AG08395 (cell line): ENCODE measurements around the gene IGSF8.
A peak's percentile ranks its signal among the peaks of the same experiment; 100 is the strongest.

Source experiments
- DNase-seq: peaks from one replicate; pipeline ENCODE4 v3.0.0; 2012; ENCODE audit warnings: mixed read lengths, low spot score

IGSF8 gene

DNA sequence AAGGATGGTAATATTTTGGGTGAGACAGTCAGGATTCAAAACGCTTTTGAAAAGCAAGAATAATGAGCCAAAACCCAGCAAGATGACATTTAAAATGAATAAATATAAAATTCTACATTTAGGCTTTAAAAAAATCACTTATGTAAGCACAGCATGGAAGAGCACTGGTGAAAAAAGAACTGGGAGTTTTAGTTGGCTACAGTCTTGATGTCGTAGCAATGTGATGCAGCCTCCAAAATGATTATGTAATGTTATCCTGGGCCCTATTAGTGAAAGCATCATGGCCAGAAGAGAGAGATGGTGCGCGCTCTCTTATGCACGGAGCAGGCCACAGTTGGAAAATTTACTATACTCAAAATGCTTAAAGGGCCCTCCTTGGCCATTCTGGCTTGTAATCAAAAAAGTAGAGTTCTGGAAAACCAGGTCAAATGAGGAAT is 11.9 kb downstream of the IGSF8 start:
- no peak for DNase-seq

DNA sequence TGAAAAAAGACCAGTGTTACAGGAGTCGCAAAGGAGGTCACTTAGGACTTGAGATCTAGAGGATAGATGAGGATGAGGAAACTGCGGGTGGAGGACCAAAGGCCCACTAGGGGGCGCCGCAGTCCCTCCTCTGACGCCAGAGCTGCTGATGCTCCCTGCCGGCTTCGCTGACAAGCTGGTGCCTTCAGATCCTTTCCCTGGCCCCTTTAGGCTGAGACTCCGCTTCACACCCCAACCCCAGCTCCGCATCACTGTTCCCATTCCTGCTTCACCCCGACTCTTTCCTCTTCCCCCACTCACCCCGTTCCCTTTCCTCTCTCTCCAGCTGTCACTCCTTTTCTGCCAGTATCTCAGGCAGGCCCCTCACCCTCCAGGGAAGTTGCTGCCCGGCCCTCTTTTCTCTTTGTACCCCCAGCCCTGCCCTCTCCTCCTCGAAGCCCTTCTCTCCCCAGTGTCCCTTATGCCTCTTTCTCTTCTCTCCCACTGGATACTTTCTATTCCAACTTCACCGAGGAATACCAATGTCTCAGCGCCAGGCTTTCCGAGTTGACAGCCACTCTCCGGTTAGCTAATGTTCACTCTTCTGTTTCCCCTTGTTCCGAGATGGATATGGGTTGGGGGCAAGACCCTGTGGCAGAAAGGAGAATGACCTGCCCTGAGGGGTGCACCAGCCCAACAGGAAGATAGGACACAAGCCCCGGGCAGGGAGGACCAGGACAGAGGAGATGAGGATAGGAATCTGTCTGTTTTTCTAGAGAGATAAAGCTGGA is 12.5 kb downstream of the IGSF8 start:
- DNase-seq = peak; percentile 91

DNA sequence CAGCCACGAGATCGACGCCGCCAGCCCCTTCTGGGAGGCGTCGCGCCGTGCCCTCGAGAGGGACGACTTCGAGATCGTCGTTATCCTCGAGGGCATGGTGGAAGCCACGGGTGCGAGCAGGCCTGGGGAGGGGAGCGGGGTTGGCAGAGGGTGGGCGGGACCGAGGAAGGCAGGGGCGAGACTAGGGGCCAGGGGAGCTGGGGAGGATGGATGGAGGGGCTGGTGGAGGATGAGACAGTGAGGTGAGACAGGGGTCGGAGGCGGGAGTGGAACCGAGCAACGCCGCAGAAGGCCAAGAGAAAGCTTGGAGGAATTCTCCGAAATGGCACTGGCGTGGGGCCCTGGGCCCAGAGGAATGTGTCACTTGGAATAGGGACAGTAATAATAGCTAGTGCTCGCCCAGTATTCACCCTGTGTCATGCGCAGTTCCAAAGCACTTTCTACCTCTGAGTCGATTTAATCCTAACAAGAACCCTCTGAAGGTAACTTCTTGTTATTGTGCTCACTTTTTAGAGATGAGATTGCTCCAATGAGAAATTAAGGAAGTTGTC is 13.6 kb downstream of the IGSF8 start:
- DNase-seq = no peak

DNA sequence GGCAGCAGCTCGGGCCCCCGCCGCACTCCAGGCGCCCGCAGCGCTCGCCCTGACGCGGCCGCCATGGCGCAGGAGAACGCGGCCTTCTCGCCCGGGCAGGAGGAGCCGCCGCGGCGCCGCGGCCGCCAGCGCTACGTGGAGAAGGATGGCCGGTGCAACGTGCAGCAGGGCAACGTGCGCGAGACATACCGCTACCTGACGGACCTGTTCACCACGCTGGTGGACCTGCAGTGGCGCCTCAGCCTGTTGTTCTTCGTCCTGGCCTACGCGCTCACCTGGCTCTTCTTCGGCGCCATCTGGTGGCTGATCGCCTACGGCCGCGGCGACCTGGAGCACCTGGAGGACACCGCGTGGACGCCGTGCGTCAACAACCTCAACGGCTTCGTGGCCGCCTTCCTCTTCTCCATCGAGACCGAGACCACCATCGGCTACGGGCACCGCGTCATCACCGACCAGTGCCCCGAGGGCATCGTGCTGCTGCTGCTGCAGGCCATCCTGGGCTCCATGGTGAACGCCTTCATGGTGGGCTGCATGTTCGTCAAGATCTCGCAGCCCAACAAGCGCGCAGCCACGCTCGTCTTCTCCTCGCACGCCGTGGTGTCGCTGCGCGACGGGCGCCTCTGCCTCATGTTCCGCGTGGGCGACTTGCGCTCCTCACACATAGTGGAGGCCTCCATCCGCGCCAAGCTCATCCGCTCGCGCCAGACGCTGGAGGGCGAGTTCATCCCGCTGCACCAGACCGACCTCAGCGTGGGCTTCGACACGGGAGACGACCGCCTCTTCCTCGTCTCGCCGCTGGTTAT is 14.2 kb downstream of the IGSF8 start:
- DNase-seq = no peak

DNA sequence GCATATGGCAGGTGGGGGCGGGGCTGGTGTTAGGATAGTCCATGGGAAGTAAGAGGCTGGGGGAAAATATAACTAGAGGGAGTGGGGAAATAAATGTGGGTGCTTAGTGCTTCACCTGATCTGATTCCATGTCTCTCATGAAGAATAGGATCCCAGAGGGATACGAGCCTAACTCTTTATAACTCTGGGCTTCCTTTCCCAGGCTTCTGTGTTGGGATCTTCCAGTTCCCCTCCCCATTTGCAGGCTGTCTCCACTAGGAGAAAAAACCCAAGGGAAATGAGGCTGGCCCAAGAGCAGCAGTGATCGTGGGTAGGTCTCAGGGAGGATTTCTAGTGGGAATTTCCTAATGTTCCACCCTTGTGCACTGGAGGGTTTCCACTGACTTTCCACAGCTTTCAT is 15.5 kb downstream of the IGSF8 start:
- no peak for DNase-seq

DNA sequence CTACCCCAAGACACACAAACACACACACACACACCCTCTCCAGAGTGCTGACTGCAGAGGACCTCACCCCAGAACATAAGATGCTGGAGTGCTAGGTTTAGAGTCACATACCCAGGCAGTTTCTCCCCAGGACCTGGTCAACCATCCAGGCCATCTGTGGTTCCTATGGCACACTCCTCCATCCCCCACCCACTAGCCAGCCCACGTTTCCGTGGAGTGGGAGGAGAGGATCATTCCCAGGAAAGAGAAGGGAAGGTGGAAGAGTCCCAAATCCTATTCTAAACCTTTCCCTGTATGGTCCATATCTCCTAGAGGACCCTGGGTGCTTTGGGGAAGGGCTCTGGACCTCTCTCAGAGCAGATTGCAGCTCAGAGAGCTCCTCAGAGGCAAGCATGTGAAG is 15.9 kb downstream of the IGSF8 start:
- no peak for DNase-seq

DNA sequence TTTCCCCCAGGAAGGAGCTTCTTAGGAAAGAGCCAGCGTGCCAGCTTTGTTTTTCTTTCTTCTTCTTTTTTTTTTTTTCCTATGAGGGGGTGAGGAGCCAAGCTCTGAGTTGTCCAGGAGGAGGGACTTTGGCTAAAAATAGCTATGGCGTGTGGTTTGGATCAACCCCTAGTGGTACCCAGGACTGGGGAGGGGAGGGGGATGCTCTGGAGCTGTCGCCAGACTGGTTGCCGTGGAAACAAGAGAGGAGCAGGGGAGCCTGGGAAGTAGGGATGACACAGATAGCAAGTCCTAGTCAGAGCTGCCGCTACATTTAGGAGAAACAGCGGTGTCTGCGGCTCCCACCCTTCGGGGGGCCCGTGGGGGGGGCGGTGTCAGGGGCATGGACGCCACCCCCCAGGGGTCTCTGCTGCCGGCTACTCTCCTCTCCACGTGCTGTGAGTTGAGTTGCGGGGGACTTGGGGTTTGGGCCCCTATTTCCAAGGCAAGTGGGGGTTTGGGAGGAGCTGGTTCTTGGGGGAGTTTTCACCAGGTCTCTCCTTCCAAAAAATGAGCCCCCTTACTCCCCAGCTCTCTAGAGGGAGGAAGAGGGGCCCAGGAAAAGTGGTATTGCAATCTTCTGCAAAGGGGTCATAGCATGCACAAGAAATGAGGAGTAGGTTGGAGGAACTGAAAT is 17.0 kb downstream of the IGSF8 start, which contains the start of gene KCNJ9:
Gene KCNJ9 (plus strand): TSS at position 278 of the 676 bp plus-strand sequence. CDS start 2,493 bp downstream, outside the sequence.
- DNase-seq = peak; percentile 34

DNA sequence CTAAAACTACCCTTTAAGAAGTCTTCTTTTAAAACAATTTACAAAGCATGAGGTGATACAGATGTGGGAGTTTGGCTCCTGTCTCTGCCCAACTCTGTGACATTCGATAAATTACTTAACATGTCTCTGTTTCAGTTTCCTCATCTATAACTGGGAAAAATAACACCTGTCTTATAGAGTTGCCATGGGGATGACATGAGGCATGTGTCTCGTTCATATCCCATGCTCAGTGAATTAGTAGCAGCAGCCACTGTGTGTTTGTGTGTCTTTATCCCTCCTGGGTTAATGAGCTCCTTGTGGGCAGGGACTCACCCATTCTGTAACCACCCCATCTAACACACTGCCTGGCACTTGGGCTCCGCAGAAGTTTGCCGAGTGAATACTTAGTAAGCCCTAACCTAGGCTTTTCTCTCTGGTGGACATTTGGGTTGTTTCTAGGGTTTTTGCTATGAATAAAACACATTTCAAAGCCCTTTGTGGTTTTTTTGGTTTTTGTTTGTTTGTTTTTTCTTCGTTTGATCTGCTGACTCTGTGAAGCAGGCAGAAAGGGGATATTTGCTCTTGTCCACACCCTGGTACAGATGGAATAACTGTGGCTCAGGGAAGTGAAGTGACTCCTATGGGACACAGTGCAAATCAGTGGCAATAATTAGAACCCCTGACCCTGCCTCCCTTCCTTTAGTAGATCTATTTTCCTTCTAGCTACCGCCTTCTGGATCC is 17.9 kb downstream of the IGSF8 start:
- DNase-seq = no peak

DNA sequence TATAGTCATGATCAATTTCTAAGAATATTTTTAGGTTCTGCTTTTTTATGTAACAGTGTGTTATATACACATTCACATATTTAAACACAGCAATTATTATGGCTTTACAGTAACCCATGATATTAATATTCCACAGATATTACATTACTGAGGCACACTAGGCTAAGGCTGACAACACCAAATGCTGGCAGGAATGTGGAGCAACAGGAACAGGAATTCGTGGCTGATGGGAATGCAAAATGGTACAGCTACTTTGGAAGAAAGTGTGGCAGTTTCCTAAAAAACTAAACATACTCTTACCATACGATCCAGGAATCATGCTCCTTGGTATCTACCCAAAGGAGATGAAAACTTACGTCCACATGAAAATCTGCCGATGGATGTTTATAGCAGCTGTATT is 19.0 kb downstream of the IGSF8 start:
- DNase-seq = no peak

DNA sequence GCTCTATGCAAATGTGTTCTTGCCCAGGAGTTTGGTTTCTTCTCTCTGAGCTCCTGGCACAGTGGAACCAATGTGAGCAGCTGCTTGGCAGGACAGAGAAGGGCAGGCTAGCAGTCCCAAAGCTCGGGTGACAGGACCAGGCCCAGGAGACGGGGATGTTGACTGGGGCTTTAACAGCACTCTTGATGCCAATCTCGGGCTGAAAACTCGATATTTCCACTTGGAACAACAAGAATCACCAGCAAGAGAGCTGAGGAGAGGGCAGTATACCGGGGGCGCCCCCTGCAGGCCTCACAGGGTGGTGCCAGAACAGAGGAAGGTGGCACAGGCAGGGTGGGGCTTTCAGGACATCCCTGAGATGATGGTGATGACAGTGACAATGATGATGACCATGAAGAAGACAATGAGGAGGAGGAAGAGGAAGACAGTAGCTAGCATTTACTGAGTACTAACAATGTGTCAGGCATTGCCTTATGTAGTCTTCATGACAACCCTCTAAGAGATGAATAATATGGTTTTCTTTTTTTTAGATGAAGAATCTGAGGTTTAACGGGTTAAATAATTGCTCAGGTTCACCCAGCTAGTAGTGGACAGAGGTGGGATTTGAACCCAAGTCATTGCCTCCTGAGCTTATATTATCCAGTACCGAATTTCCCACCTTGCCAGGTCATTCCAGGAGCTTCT is 19.8 kb downstream of the IGSF8 start:
- peak; percentile 65 for DNase-seq

DNA sequence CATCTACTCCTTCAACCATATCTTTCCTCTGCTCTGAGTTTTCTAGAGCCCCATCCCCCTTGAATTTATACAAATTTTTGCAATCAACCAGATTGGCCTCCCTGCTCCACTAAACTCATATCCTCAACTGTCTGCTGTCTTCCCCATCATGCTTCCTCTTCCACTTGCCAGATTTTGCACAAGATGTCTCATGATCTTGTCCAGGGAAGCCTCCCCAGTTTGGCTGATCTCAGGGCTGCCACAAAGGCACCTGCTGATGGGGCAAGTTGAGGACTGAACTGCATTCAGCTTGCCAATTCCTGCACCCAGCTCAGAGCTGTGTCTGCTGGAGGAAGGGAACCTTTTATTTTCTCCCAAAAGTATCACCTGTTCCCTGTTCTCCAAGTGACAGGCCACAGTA is 20.9 kb downstream of the IGSF8 start:
- no peak for DNase-seq

DNA sequence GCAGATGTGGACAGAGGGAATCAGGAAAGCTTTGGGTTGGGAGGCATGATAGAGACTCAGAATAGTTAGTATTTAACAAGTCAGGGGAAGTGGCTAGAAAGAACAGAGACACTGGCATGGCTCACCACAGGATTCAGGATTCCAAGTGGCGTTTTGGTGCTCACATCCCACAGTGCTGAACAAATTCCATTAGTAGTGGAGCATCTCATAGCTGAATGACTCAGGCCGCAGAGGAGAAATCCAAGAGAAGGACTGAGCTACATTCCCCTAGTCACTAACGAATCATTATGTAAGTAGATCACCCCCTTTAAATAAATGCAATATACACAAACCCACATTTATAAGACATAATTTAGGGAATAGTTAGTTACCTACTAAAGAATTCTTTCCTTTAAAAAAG is 22.1 kb downstream of the IGSF8 start:
- DNase-seq = no peak

DNA sequence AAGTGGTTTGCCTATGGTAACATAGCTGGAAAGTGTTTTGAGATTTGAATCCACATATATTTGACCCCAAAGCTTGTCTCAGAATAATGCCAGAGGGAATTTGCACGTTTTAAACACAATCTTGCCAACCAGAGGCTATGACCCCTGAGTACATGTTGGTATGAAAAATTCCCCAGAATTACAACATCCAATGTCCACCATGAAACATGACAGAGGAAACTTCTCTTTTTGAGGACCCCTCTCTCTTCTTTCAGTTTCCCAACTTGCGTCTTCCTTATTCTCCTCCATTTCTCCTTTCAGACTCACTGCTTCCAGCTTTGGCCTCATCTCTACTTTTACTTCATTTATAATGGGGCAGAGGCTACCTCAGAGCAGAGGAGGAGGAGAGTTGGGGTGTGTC is 22.6 kb downstream of the IGSF8 start:
- no peak for DNase-seq

DNA sequence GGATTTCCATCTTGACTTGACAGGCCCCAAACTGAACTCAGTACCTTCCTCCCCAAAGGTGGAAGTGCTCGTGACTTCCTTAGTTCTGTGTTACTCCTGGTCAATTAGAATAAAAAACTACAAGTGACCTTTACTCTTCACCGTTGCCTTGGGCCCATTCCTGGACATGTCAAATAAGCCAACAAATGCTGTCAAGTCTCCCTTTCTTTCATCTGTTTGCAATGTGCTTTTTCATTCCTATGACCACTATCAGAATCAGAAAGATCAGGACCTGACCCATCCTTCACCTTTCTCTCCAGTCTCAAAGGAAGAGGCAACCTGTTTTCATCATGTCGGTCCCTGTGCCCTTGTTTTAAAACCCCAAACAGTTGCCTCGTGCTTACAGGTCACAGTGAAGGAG is 23.6 kb downstream of the IGSF8 start:
- no peak for DNase-seq

DNA sequence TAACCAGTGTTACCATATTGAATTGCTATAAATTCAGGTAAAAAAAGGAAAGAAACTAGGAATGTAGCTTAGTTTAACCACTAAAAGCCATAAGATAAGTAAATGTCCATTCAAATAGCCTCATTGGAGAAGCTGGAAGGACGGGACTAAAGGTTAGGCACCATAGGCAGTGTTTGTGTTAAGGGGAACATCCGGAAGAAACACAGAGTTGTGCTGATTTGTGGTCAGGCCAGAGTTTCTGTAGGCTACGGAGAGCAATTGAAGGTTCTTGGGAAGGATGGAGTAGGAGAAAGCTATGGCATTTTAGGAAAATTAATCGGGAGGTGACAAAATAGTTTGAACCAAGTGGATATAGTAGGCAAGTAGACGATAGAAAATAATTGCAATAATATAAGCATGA is 27.1 kb downstream of the IGSF8 start:
- DNase-seq = no peak

DNA sequence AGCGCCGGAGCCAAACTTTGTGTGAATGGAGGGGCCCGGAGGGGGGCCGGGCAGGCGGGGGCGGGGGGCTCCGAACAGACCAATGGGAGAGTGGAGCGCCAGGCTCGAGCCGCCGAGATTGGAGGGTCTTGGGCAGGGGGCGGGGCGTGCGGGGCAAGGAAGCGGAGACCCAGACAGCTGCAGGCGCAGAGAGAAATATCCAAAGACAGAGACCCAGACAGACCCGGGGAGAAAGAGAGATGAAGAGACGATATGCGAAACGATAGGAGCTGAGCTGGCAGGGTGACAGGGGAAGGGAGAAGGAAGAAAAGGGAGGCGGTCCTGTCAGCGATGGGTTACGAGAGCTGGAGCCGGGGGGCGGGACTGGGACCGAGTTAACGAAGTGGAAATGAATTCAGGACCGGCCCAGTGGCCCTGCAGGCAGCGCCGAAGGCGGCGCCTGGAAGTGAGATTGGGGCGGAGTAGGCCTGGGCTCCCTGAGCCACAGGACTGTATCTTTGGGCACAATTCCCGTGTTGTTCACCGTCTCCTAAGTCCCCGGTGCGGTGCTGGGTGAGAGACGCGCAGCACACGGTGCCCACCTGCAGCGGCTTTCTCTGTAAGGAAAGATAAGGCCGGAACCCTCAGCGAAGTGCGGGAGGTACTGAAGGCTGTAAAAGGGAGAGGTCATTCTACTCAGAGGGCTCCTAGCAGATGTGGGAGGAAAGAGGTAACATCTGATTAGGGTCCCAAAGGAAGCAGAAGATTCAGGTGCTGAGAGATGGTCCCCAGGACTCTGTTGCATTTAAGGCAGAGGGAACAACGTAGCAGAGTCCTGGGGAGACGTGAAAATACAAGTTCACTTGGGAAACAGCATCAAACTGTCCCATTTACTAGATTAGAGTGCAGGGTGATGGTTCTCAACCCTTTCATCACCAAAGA is 27.9 kb downstream of the IGSF8 start:
- peak; percentile 78 for DNase-seq

DNA sequence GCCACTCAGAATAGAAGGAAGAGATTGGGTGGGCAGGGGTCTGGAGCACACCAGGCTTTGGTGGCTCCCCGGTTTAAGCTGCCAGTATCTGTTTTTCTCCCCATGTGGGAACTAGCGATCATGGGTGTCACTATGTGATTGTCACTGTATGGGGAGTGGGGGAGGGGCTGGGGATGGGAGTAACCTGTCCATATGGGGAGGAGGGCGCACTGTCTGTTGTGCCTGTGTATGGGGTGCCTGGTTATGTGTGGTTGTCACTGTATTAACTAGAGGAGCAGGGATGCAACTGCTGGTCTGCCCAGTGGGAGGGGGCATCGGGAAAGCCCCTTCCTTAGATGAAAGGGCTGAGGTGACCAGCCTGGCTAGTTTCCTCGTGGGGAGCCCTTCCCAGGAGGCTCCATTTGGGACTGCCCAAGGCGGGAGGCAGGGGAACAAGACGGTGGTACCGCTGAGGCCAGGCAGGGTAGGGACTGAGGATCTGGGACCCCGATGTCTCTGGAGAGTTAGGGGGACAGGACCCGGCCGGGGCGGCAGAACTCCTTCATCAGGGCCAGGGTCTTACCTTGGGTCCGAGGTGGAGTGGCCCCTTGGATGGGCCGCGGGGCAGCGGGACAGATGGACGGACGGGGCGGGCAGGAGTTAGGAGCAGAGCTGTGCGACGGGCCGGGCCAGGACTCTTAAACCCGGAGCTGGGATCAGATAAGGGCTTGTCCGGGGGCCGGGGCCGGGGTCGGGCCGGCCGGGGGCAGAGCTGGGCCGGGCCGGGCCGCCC is 28.8 kb downstream of the IGSF8 start, which contains the start of gene KCNJ10:
Gene KCNJ10 (minus strand): TSS at position 701 of the 772 bp plus-strand sequence. CDS start 27,628 bp downstream, outside the sequence.
- no peak for DNase-seq

DNA sequence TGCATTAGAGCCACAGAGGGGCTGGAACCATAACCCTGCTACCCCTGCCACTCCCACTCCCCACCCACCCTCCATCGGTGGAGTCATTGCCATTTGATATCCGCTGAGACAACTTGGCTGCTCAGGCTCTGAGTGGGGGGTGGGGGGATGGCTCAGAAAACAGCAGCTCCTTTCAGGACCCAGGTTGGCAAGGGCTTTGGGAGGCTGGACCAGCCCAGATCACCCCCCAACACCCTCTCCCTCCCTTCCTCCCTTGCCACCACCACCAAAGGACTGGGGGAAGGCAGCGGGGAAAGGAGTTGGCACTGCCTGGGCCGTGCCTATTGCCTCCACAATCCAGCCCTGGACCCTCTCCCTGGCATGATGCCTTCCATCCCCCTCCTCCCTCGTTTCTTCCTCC is 30.2 kb downstream of the IGSF8 start:
- no peak for DNase-seq
